Measurements from ENCODE around the gene CECR2. TPM values are rescaled to one million over a fixed set of nuclear protein-coding genes. Genes with fewer than 3 reads are reported as not detected.

The CECR2 gene
- not detected for total RNA-seq

GRCh38 chr22:17369439-17370025 lies at the start of gene CECR2:
Gene CECR2 (plus strand): TSS chr22:17369460. CDS start chr22:17369784, 324 bp downstream.
- ChIA-PET POLR2A (no interaction called here), CTCF (no interaction called here)

- POLR2A ChIA-PET = no interaction called here
- CTCF ChIA-PET = no interaction called here
These were observed 49.7 kb upstream of the CECR2 start for GRCh38 chr22:17319546-17319945.

- CTCF ChIA-PET = no interaction called here
- POLR2A ChIA-PET = no interaction called here
These were observed 46.7 kb upstream of the CECR2 start for GRCh38 chr22:17322511-17322910.

- CTCF ChIA-PET = no interaction called here
- POLR2A ChIA-PET = no interaction called here
These were observed 37.6 kb upstream of the CECR2 start for GRCh38 chr22:17331690-17332089.

GRCh38 chr22:17332109-17332800 lies 37.0 kb upstream of the CECR2 start:
- POLR2A ChIA-PET = no interaction called here
- CTCF ChIA-PET = no interaction called here

DNA sequence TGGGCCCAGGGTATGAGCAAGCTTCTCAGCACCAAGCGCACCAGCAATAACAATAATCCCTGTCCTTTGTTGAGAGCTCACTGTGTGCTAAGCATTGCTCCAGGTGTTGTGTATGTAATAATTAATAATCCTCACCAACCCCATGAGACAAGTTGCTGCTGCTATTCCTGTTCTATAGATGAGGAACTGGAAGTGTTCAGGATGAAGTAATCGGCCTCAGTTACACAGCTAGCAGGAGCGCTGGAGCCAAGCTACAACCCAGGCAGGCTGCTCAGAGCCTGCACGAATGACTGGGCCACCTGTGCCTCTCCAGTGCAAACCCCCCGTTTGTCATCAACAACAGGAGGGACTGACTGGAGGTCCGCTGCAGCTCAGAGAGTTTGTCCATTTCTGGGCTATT lies 35.2 kb upstream of the CECR2 start:
- ChIA-PET POLR2A (no interaction called here), CTCF (no interaction called here)

DNA sequence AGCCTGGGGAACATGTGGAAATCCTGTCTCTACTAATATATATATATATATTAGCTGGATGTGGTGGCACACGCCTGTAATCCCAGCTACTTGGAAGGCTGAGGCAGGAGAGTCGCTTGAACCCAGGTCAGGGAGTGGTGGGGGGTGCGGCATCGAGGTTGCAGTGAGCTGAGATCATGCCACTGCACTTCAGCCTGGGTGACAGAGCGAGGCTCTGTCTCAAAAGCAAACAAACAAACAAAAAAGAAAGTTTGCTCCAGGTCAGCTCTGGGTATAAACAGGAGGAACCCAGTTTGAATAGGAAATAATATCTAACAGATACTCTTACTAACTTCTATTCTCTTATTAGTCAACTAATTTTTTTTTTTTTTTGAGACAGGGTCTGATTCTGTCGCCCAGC lies 34.3 kb upstream of the CECR2 start:
- CTCF ChIA-PET = no interaction called here
- POLR2A ChIA-PET = no interaction called here

GRCh38 chr22:17336061-17336460 lies 33.2 kb upstream of the CECR2 start:
- POLR2A ChIA-PET = no interaction called here
- CTCF ChIA-PET = no interaction called here

- ChIA-PET CTCF (no interaction called here), POLR2A (no interaction called here)
These were observed 31.6 kb upstream of the CECR2 start for GRCh38 chr22:17337639-17338038.

DNA sequence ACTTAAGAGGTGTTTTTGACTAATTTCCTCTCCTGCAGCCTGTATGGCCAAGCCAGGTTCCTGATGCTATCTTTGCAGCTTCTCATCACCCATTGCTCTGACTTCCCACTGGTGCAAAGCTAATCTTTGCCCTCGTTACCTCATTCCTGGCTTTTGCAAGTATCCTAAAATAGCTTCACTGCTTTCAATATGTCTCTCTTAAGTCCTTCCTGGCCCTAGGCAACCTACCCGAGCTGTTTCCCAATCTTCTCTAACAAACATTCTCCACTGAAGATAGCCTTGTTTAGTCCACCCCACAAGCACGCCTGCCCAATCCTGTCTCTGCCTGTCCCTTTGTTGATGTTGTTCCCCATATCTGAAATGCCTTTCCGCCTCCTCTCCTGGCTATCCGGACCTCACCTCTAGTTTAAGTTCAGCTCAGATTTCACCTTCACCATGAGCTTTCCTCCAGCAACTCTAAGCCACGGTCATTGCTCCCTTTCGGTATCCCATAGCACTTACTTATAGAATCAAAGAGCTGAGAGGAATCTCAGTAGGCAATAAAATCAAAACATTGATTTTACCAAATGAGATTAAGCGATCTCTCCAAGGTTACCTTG lies 30.1 kb upstream of the CECR2 start:
- CTCF ChIA-PET = no interaction called here
- POLR2A ChIA-PET = no interaction called here

DNA sequence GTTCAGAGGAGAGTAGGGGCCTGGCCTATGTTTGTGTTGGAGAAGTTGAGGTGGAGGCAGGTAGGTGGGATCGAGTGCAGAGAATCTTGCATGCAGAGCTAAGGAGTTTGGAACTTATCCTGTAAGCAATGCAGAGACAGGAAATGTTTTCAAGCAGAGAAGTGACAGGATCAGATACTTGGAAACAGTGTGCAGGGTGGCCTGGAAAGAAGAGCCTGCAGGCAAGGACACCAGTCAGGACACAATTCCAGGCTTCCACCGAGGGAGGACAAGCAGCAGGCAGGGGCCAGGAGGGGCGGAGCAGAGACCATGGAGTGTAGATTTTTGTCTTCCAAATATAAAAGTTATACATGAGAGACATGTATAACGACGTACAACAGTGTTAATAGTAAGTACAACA lies 26.9 kb upstream of the CECR2 start:
- ChIA-PET CTCF (no interaction called here), POLR2A (no interaction called here)

DNA sequence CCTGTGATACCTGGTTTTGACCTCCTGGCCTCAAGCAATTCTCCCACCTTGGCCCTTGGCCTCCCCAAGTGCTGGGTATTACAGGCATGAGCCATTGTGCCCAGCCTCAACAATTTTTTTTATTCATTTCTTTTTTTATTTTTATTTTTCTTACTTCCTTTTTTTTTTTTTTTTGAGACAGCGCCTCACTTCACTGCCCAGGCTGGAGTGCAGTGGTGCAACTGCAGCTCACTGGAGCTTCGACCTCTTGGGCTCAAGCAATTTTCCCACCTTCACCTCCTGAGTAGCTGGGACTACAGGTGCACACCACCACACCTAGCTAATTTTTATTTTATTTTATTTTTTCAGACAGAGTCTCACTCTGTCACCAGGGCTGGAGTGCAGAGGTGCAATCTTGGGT lies 25.5 kb upstream of the CECR2 start:
- ChIA-PET CTCF (no interaction called here), POLR2A (no interaction called here)

GRCh38 chr22:17346578-17346977 lies 22.7 kb upstream of the CECR2 start:
- ChIA-PET POLR2A (no interaction called here), CTCF (interaction anchor here (0.5 kb wide), 1 partner anchor 172 kb away, joined by 3 read pairs; no protein-coding TSS in a partner anchor)

GRCh38 chr22:17347724-17348123 lies 21.5 kb upstream of the CECR2 start:
- POLR2A ChIA-PET = no interaction called here
- CTCF ChIA-PET = interaction anchor here (0.6 kb wide), 1 partner anchor 291 kb away, joined by 3 read pairs; the partner anchor contains the start of gene BCL2L13

DNA sequence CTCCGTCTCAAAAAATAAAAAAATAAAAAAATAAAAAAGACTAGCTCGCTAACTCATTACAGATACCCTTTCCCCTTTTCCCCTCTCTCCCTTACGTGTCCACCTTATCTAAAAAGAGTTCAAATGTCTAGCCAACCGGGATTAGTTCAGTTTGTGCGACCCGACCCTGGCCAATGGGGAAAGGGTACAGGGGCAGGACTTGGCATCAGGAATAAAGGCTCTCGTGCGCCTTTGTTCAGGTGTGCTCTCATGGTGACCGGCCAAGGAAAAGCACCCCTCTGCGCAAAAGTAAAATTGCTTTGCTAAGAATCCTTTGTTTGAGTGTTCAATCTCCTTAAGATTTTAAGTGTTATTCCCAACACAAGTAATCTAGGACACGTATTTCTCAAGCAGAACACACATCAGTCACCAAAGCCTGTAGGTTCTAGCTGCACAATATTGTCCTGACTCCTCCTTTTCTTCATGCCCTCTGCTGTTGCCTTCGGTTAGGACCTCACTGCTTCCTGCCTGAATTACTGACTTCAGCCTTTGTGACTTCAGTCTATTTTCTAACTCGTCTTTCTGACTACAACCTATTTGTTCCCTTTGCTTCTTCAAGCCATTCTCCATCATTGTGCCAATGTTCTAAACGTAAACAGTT lies 20.7 kb upstream of the CECR2 start:
- CTCF ChIA-PET = no interaction called here
- POLR2A ChIA-PET = no interaction called here

DNA sequence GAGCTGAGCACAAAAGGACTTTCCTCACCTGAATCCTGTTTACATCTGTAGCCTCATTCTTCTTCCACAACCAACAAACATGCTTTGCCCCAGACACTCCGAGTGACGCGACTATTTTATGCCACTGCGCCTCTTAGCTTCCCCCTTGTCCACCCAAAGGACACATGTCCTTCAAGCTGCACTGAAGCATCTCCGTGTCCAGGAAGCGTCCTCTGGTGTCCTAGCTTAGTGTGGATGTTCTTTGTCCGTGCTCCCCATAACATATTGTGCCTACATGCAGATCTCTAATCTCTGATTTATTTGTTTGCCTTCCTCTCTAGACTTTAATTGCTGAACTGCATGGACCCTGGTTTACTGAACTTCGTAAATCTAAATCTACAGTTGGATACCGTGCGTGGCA lies 20.1 kb upstream of the CECR2 start:
- POLR2A ChIA-PET = no interaction called here
- CTCF ChIA-PET = no interaction called here

GRCh38 chr22:17350292-17350691 lies 19.0 kb upstream of the CECR2 start:
- CTCF ChIA-PET = no interaction called here
- POLR2A ChIA-PET = no interaction called here

GRCh38 chr22:17352798-17353197 lies 16.5 kb upstream of the CECR2 start:
- POLR2A ChIA-PET = no interaction called here
- CTCF ChIA-PET = no interaction called here

- ChIA-PET POLR2A (no interaction called here), CTCF (no interaction called here)
These were observed 11.6 kb upstream of the CECR2 start for GRCh38 chr22:17357688-17358087.

DNA sequence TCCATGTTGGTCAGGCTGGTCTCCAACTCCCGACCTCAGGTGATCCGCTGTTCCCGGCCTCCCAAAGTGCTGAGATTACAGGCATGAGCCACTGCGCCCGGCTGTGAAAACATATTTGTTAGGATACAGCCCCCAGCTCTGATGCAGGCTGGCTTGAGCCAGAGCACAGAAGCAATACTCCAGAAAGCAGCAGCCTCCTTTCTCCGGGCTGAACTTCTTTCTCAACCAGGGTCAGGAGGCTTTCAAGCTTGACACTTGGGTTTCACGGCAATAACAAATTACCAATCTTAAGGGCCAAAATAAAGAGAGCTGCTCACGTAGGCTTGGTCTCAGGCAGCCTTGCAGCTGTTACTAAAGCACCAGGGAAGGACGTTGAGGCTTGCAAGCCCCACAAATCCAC lies 10.8 kb upstream of the CECR2 start:
- POLR2A ChIA-PET = no interaction called here
- CTCF ChIA-PET = no interaction called here

DNA sequence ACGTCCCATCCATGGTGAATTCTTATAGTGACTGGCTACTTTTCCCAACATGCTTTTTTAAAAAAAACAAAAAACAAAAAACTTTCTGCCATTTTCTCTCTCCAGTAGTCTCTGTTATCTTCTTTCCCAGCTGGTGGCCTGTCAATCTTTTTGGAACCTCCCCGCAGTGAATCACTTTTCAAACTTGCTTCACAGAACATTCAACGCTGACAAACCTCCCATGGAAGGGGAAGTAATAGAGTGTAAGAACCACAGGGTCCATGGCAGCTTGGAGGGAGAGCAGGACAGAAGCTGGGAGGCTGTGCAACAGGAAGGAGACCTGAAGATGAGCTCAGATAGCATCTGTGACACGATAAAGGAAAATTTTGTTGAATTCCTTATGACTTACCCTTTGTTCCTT lies 9.8 kb upstream of the CECR2 start:
- CTCF ChIA-PET = no interaction called here
- POLR2A ChIA-PET = no interaction called here

DNA sequence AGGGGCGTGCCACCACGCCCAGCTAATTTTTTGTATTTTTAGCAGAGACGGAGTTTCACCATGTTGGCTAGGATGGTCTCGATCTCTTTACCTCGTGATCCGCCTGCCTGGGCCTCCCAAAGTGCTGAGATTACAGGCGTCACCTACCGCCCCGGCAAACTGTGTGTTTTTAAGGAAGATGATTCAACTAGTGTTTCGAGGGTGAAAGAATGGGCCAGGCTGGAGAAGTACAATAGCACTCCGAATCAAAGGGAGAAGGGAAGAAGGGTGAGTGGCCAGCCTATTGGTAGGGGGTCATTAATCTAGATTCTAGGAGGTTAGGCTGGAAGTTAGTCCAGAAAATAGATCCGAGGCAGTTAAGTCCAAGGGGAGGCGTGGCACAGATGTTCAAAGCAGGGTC lies 2.9 kb upstream of the CECR2 start:
- POLR2A ChIA-PET = no interaction called here
- CTCF ChIA-PET = no interaction called here
